A673 (cell line): ENCODE data around the gene WHRN. TPM values are rescaled to one million over a fixed set of nuclear protein-coding genes. Genes with fewer than 3 reads are reported as not detected.

Experiments used
- BruUV-seq: library from RNA; stranded (reverse); fragments of 400-500 nt; replicated peaks from 2 replicates; lab custom pipeline; 2021; lab: Mats Ljungman, UMichigan
- CTCF ChIA-PET: fragments of 300-600 bp; sonication (Branson Sonifier 250); formaldehyde crosslinking; loops from one replicate; lab custom pipeline; 2022; ENCODE audit warnings: antibody characterized with exemption; lab: Charles Lee
- POLR2A ChIA-PET: fragments of 300-600 bp; sonication (Branson Sonifier 250); formaldehyde crosslinking; loops from one replicate; lab custom pipeline; 2022; ENCODE audit warnings: antibody characterized with exemption; ENCODE audit not compliant: low non-redundant PET; lab: Charles Lee
- DNase-seq: peaks from one replicate; pipeline ENCODE4 v3.0.0-alpha.2; 2015; ENCODE audit warnings: low spot score
- H3K27ac ChIP-seq: fragments of 200-600 bp; sonication (generic); 2 replicates; pipeline ENCODE4 v1.5.1; 2016; ENCODE audit warnings: mixed run types, low read depth, mild to moderate bottlenecking, mixed read lengths, antibody characterized with exemption, low read length; ENCODE audit not compliant: poor library complexity, severe bottlenecking
- H3K27me3 ChIP-seq: fragments of 200-600 bp; sonication (generic); replicated peaks from 2 replicates; pipeline ENCODE4 v1.6.1; 2017; ENCODE audit warnings: mixed run types, low read depth, mild to moderate bottlenecking, mixed read lengths, antibody characterized with exemption, low read length; ENCODE audit not compliant: insufficient read depth, poor library complexity
- H3K36me3 ChIP-seq: fragments of 200-600 bp; sonication (generic); 2 replicates; pipeline ENCODE4 v1.6.1; 2016; ENCODE audit warnings: mixed run types, mild to moderate bottlenecking, mixed read lengths, antibody characterized with exemption, low read length; ENCODE audit not compliant: insufficient read depth, poor library complexity, severe bottlenecking
- H3K4me1 ChIP-seq: fragments of 200-600 bp; sonication (generic); 2 replicates; pipeline ENCODE4 v1.6.1; 2017; ENCODE audit warnings: mixed run types, mild to moderate bottlenecking, mixed read lengths, antibody characterized with exemption, low read length; ENCODE audit not compliant: insufficient read depth, poor library complexity, severe bottlenecking
- H3K4me3 ChIP-seq: fragments of 200-600 bp; sonication (generic); 2 replicates; pipeline ENCODE4 v1.5.1; 2016; ENCODE audit warnings: low read depth, mixed run types, mild to moderate bottlenecking, mixed read lengths, low read length; ENCODE audit not compliant: poor library complexity, severe bottlenecking
- H3K9me3 ChIP-seq: fragments of 200-600 bp; sonication (generic); 2 replicates; pipeline ENCODE4 v1.6.1; 2016; ENCODE audit warnings: mixed run types, low read depth, mild to moderate bottlenecking, mixed read lengths, antibody characterized with exemption, low read length; ENCODE audit not compliant: poor library complexity, severe bottlenecking
- CTCF ChIP-seq: fragments of 300-800, 200-600 bp; sonication (generic); conservative IDR thresholded peaks from 2 replicates; pipeline ENCODE4 v1.5.1; 2017; ENCODE audit warnings: low read depth, mild to moderate bottlenecking, antibody characterized with exemption, low read length, moderate library complexity, mixed read lengths
- EZH2 ChIP-seq: fragments of 200-600 bp; sonication (generic); IDR thresholded peaks from 2 replicates; pipeline ENCODE4 v1.6.1; 2017; ENCODE audit warnings: borderline replicate concordance, low read depth, mild to moderate bottlenecking, mixed read lengths, antibody characterized with exemption, low read length; ENCODE audit not compliant: poor library complexity, severe bottlenecking
- intact Hi-C: fragments of 100-400 bp; cut with micrococcal nuclease; formaldehyde crosslinking; loops from one replicate; pipeline ENCODE4 v1.10.0; 2022; ENCODE audit not compliant: unreplicated experiment
- total RNA-seq: library from RNA; stranded (reverse); gene quantifications from 2 replicates; pipeline ENCODE4 v1.2.3, GENCODE V29; 2021

Gene WHRN
- total RNA-seq, 1 experiment from 2014 or later = 9.1 TPM

- ChIA-PET CTCF (no interaction called here), POLR2A (no interaction called here)
- Histone ChIP-seq H3K9me3 (no peaks in the 10 kb centered on the region), H3K27ac (no peak overlapping the region), H3K4me1 (peaks cover 10% of the 10 kb centered on the region), H3K4me3 (no peak overlapping the region), H3K36me3 (peaks cover 33% of the 10 kb centered on the region), H3K27me3 (no peaks in the 10 kb centered on the region)
- no peak for TF ChIP-seq EZH2
- TF ChIP-seq CTCF = no peak
- intact Hi-C loops = no loop called here
- DNase-seq = no peak
- no TSS peak for BruUV-seq
These were observed 137.3 kb downstream of the WHRN start for GRCh38 chr9:114367772-114368569.

- TF ChIP-seq EZH2 (no peak), CTCF (no peak)
- ChIA-PET POLR2A (no interaction called here), CTCF (no interaction called here)
- peaks cover 10% of the 10 kb centered on the region for H3K4me1 ChIP-seq
- no peak overlapping the region for H3K27ac ChIP-seq
- DNase-seq = no peak
- no peaks in the 10 kb centered on the region for H3K27me3 ChIP-seq
- intact Hi-C loops = no loop called here
- H3K4me3 ChIP-seq = no peak overlapping the region
- H3K9me3 ChIP-seq = no peaks in the 10 kb centered on the region
- no TSS peak for BruUV-seq
- H3K36me3 ChIP-seq = peaks cover 36% of the 10 kb centered on the region
These were observed 137.9 kb downstream of the WHRN start for GRCh38 chr9:114367366-114367765.

GRCh38 chr9:114366334-114367128 lies 138.7 kb downstream of the WHRN start:
- DNase-seq = peak; percentile 55
- intact Hi-C loops = no loop called here
- CTCF ChIA-PET = no interaction called here
- no peak for TF ChIP-seq CTCF
- TF ChIP-seq EZH2 = no peak
- BruUV-seq = no TSS peak
- no peaks in the 10 kb centered on the region for H3K27me3 ChIP-seq
- peak overlapping the region; percentile 8 for H3K27ac ChIP-seq
- POLR2A ChIA-PET = no interaction called here
- peaks cover 10% of the 10 kb centered on the region for H3K4me1 ChIP-seq
- no peaks in the 10 kb centered on the region for H3K9me3 ChIP-seq
- H3K4me3 ChIP-seq = no peak overlapping the region
- peaks cover 44% of the 10 kb centered on the region for H3K36me3 ChIP-seq
